DLD1 (cell line): ENCODE measurements around the gene ZNF142.

Source experiments
- in situ Hi-C: cut with HindIII; loops from 2 replicates; pipeline ENCODE4 v1.10.0; 2017; ENCODE audit warnings: low sequenced_read_pairs

The ZNF142 gene

GRCh38 chr2:218648787-218649100 is 10.7 kb downstream of the ZNF142 start:
- in situ Hi-C loops = no loop called here

DNA sequence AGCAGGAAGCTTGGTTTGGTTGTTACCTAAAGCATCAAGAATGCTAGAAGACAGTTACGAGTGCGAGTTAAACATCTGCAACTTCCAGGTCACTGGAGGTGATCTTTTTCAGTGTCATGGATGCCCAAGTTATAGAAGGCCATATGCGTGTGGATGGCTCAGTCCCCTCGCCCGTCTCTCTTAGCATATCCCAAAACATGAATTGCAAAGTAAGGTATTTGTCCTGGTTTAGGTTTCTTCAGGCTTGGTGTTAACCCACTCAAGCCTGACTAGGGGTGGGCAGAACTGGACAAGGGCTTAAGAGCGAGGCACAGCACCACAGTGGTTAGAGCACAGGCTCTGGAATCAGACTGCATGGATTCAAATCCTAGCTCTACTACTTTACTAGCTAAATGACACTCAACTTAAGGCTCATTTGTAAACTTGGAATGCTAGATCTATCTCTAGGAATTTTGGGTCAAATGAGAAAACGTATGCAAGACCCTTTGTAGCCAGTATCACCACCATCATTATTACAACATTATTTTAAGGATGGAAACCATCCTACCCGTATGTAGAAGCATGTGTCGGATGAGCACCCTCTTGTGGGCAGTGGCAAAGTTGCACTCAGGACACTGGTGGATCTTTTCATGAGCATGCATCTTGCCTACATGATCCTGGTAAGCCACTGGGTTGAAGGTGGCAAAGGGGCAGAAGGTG is 11.2 kb downstream of the ZNF142 start:
- in situ Hi-C loops = no loop called here

DNA sequence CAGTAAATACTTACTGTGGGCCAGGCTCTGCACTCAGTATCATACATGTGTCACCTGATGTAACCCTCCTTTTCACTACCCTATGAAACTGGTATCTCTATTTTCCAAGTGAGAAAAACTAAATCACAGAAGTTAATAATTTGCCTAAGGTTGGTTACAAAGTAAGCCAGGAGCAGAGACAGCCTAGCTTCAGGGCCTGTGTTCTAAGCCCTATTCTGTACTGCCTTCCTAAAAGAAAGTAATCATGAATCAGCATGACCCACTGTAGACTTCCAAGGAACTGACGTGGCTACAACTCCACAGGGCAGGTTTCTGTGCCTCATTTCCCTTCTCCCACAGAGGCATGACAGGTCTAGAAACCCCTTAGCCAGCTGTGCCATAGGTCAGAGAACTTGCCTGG is 14.3 kb downstream of the ZNF142 start:
- in situ Hi-C loops = no loop called here

DNA sequence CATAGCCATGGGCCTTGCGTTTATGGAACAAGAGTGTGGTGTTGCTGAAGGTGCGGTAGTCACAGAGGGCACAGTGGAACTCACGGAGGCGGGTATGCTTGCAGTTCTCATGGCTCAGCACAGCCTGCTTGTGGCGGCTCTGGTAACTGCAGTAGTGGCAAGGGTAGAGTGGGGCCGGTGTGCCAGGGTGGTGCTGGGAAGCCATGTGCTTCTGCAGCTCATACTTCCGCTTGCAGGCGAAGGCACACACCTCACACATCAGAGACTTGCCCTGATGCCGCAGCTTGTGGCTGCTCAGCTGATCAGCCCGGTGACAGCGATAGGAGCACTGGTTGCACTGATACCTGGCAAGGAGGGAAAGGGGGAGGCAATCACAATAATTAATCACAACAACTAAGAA is 14.7 kb downstream of the ZNF142 start:
- in situ Hi-C loops = no loop called here

- in situ Hi-C loops = no loop called here
These were observed 15.6 kb downstream of the ZNF142 start for GRCh38 chr2:218643751-218644310.

DNA sequence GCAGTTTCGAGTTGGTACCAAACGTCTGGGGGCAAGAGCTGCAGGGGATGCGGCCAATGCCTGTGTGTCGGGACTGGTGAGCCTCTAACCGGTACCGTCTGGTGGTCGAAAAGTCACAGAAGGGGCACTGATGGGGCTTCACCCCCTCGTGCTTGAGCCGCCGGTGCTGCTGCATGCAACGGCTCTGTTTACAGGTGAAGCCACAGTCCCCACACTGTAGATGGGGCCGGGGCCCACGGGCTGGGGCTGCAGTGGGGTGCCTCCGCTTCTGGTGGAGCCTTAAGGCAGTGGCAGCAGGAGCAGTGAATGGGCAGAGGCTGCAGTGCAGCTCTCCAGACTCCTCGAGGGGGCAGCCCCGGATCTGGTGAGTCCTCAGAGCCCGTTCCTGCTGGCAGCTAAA is 16.6 kb downstream of the ZNF142 start:
- in situ Hi-C loops = no loop called here

DNA sequence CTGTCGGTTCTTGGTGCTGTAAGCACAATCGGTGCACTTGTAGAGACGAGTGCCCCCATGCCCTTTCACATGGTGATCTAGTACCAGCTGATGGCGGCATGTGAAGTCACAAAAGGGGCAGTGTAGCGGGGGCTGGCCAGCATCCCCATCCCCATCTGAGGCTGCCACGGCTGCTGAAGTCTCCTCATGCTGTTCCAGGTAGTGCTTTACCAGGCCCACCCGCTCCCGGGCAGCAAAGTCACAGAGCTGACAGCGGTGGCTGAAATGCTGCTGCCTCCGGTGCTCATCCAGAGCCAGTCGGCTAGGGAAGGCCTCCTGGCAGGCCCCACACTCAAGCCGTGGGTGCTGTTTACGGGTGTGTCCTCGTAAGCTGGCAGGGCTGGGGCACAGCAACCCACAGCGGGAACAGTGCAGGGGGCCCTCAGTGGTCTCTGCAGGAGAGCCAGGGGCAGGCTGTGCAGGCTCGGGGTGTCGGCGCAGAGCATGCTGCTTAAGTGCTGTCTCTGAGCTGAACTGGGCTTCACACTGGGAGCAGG is 17.2 kb downstream of the ZNF142 start:
- in situ Hi-C loops = no loop called here

DNA sequence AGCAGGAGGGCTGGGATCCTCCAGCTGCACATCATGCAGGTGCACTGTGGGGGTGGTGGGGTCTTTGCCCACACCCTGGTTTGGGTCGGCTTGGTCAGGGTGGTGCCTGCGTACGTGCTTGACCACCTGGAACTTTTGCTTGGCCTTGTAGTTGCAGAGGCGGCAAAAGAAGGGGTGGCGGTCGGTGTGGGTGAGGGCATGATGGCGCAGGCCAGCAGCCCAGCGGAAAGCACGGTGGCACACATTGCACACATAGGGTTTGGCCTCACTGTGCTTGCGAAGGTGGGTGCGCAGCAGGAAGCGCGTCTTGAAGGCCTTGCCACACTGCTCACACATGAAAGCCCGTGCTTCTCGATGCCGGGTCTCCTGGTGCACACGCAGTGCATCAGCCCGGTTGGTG is 21.1 kb downstream of the ZNF142 start:
- in situ Hi-C loops = no loop called here

DNA sequence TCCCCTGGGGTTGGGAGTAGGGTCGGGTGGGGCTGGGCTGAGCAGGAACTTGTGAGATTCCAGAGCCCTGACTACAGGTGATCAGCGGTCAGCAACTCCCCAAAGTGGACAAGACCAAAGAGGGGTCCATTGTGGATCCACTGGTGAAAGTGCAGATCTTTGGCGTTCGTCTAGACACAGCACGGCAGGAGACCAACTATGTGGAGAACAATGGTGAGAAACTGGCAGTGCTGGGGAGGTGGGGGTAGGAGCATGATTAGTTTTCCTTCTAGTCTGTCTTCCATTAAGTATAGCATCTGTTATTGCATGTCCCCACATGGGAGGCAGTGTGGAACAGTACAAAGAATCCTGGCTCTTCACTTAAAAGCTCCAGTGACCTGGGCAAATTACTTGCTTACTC is 23.7 kb downstream of the ZNF142 start:
- in situ Hi-C loops = no loop called here

GRCh38 chr2:218631837-218632236 is 27.6 kb downstream of the ZNF142 start:
- in situ Hi-C loops = no loop called here

GRCh38 chr2:218627939-218628338 is 31.5 kb downstream of the ZNF142 start:
- in situ Hi-C loops = no loop called here

DNA sequence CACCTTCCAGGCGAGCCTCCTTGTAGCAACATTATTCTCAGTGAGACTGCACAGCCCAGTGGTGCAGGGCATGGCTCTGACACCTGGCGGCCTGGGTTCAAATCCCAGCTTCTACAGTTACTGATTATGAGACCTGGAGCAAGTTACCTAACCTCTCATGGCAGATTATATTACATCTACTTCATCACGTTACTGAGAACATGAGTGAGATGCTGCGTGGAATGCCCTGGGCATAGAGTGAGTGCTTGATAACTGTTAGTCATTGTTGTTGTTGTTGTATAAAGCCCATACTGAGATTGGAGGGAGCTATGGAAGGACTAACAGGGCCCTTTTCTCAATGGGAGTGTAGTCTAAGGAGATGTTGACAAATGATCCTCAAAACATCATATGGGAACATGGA is 33.1 kb downstream of the ZNF142 start:
- in situ Hi-C loops = no loop called here

GRCh38 chr2:218623366-218623705 is 36.1 kb downstream of the ZNF142 start:
- in situ Hi-C loops = no loop called here

DNA sequence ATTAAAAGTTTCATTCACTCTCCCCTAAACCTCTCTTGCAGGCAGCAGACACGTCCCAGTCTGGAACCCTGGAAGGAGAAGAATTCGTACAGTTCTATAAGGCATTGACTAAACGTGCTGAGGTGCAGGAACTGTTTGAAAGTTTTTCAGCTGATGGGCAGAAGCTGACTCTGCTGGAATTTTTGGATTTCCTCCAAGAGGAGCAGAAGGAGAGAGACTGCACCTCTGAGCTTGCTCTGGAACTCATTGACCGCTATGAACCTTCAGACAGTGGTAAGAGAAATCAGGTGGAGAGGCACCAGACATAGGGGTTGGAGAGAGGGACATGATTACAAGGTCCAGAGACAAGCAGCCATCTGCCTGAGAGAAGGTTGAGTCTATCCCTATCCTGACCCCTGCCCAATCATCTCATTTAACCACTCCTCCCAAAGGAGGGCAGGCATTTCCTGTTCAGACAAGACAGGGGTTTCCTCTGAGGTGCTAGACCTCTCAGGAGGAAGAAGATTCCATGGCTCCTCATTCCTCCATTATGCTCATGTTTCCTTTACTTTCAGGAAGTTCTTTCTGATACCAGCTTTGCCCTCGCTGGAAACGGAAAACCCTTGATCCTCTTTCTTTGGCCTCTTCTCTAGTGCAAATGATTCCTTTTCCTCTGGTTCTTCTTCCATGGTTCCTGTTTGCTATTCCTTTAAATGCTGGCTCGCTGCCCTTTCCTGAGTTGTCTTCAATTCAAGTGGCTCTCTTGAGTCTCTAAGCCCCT is 36.6 kb downstream of the ZNF142 start:
- in situ Hi-C loops = no loop called here

GRCh38 chr2:218621007-218621406 is 38.4 kb downstream of the ZNF142 start:
- in situ Hi-C loops = no loop called here

- in situ Hi-C loops = no loop called here
These were observed 41.1 kb downstream of the ZNF142 start for GRCh38 chr2:218618102-218618860.

DNA sequence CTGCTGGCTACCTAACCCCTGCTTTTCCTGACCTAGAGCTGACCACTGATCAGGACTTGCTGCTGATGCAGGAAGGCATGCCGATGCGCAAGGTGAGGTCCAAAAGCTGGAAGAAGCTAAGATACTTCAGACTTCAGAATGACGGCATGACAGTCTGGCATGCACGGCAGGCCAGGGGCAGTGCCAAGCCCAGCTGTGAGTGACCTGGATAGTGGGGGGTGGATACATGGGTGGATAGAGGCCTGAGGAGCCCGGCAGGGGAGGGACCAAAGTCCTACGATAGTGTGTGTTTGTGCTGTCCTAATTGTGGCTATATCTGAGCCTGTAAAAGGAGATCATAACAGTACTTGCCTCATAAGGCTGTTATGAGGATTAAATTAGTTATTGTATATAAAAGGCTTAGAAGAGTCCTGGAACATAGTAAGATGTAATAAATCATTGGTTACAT is 43.5 kb downstream of the ZNF142 start:
- in situ Hi-C loops = no loop called here

DNA sequence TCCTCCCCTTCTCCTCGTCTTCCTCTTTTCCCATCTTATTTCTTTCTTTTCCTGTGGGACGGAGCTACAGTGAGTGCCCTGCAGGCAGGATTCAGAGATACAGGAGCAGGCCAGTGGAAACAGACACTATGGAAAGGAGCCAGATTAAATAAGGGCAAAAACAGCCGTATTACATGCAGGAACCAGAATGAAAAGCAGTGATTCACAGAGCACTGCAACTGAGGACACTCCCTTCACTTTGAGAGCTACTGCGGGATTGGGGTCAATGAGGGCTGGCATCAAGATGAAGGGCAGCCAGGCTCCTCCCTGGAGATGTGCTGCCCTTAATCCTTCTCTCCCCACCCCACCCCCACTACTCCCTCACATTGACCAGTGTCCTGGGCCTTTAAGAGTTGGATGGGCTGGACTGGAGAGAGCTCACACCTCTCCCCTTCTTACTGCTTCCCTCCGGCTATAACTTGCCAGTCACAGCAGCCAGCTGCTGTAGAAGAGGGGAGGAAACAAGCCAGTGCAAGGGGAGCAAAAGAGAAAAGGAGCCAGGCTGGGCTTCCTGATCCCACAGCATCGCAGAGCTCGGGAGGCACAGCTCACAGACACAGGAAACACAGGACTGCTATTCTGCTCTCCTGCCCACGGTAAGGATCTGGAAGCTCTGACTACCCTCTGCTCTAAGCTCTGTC is 51.8 kb downstream of the ZNF142 start, which contains the start of gene PLCD4:
Gene PLCD4 (plus strand): TSS at position 464 of the 680 bp plus-strand sequence. CDS start 7,841 bp downstream, outside the sequence.
- in situ Hi-C loops = no loop called here

DNA sequence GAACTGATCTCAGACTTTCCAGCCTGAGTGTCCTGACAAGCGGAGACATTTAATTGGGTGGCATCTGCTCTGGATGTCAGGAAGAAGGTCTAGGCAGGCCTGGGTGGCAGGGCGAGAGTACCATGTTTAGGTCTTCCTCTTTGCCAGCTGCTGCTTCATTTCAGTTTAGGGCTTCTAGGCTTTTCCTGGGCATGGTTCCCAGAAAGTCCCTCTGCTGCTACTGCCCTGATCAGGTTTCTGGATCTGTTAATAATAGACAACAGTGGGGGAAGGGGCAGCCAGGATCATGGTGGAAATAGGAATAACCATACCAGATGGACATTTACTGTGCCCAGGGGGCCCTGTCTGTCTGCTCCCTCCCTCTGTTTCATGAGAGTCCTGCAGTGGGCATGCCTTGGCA is 54.0 kb downstream of the ZNF142 start:
- in situ Hi-C loops = no loop called here
